ENCODE data around the gene ARHGAP11A.

Gene ARHGAP11A

GRCh38 chr15:32688151-32688639 is 72.9 kb downstream of the ARHGAP11A start:
- no peak for DNase-seq (ENCODE audit: low read depth)

All from stimulated activated CD8-positive, alpha-beta memory T cell treated with anti-CD3 and anti-CD28 coated beads, Interleukin-12 subunit alpha, Interleukin-12 subunit beta, amount 100 ng/mL, for 4 hours (primary cell).